Measurements from ENCODE around the gene CAPN7.

- TF ChIP-seq CTCF (conservative IDR thresholded peaks at IDR 0.05 in 1 of 2, IDR thresholded peaks at IDR 0.05 in 1 of 2; ENCODE audit: low read depth in 1 of 2, low read length in 2 of 2): no peak
- TF ChIP-seq EZH2 (IDR thresholded peaks at IDR 0.05; ENCODE audit: low read length, missing control alignments): no peak
These were observed 50.9 kb downstream of the CAPN7 start for GRCh38 chr3:15256861-15257341.

Data from fibroblast of lung (primary cell).